Coronary artery (tissue), 2 donors: ENCODE measurements around the gene NET1.
A peak's percentile ranks its signal among the peaks of the same experiment; 100 is the strongest.

Source experiments
- DNase-seq: peaks from one replicate; pipeline ENCODE4 v3.0.0-alpha.2; 2017; ENCODE audit warnings: low spot score
- H3K27ac ChIP-seq, 2 donors: fragments of 200-600 bp; sonication (generic); one replicate each; pipeline ENCODE4 v1.5.1; 2016 to 2019
- H3K4me3 ChIP-seq: fragments of 200-600 bp; sonication (generic); 2 replicates; pipeline ENCODE4 v1.5.1; 2016; ENCODE audit warnings: mild to moderate bottlenecking, moderate library complexity
- CTCF ChIP-seq: fragments of 200-600 bp; sonication (generic); IDR thresholded peaks from one replicate; pipeline ENCODE4 v1.5.1; 2019; ENCODE audit warnings: antibody characterized with exemption

The NET1 gene

DNA sequence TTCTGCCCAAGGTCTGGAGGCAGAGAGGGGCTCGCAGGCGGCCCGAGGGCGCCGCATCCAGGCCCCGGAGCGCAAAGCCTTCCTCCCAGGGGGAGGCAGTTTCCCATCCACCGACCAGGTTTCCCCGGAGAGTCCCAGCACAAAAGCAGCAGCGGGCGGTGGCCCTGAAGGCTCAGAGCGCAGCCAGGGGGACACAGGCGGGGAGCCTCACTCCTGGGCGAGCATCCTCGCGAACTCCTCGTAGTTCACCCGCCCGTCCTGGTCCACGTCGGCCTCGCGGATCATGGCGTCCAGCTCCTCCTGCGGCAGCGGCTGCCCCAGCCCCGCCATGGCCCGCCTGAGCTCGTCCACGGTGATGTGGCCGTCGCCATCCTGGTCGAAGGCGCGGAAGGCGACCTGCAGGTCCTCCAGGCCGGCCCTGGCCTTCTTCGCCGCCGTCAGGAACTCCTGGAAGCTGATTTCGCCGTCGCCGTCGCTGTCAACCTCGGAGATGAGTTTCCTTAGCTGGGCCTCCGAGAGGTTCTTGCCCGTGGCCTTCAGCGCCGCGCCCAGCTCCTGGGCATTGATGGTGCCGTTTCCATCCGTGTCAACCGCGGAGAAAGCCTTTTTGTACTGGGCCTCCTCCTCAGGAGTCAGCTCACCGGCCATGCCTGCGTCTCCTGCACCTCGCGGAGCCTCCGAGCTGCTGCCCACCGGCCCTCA, 86.6 kb downstream of the NET1 start:
- peak; percentile 66 for DNase-seq
- no peak for TF ChIP-seq CTCF
- Histone ChIP-seq H3K4me3 (no peak overlapping the region), H3K27ac (no peak overlapping the region)

DNA sequence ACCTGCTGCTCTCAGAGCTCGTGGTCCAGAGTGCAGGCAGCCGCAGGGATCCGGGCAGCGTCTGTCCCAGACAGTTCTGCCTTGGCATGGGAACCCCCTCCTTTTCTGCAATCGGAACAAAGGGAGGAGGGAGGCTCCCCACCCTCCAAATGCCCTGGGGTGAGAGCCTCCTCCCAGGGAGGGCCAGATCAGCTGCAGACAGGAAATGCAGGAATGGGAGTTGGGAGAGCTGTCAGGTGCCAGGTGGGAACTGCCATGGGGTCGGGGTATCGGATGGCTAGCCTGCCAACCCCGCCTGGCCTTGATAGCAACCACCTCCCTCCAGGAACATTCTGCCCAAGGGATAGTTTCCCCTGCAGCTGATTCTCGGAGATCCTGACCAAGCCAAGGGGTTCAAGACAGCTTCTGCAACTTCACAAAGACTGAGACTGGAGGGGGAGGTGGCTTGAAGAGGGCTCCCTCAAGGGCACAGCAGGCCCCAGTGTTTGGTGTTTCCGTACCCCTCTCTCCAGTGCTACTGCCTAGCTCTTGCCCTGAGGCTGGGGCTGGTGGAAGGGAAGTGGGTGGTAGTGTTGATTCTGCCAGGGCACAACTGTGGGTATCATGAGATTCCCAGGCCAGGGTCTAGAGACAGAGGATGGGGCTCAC, 87.3 kb downstream of the NET1 start, which contains the start of gene CALML5:
Gene CALML5 (minus strand): TSS at position 78 of the 648 bp plus-strand sequence. CDS start 132 bp downstream, outside the sequence.
- no peak within 1 kb of the TSS for H3K4me3 ChIP-seq
- peak; percentile 61 for DNase-seq
- no peak for TF ChIP-seq CTCF
- H3K27ac ChIP-seq = no peak within 1 kb of the TSS

DNA sequence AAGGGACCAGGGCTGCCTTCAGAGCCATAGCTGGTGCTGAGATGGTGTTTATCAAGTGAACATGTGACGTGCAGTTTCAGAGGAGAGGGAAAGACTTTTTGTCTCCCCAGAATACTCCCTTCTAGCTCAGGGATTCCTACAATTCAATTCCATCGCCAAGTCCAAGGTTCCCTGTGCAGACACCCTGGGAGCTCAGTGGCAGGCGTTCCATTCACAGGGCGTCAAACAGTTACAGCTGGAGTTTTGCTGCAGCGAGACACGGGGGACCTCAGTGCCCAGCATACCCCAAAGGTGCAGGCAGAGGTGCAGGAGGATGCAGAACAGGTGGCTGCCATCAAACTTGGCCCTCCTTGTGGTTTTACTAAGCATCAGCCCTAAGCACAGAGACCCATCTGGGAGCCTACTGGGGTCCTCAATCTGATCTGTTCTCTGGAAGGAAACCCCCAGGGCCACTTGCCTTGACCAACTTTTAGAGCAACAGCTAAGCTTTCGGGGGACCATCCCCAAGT, 87.9 kb downstream of the NET1 start:
- no peak overlapping the region for H3K4me3 ChIP-seq
- H3K27ac ChIP-seq = no peak overlapping the region
- peak; percentile 55 for DNase-seq
- TF ChIP-seq CTCF = no peak

DNA sequence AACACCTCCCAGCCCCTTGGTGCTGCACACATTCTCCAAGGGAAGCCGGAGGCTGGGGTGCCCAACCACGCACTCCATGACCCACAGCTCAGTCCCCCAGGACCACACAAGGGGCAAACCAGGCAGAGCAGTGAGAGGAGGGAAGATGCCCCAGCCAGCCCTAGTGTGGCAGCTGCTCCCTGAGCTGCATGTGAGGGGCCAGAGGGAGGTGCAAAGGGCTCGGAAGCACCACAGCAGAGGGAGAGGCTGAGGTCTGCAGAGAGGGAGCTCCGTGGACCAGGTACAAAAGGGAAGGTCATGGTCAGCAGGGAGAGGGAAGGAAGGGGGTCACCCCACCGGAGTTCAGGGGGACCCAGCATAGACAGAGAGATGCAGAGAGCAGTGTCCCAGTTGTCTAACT, 88.6 kb downstream of the NET1 start:
- TF ChIP-seq CTCF = no peak
- no peak for DNase-seq
- no peak overlapping the region for H3K27ac ChIP-seq
- no peak overlapping the region for H3K4me3 ChIP-seq

GRCh38 chr10:5502061-5502521, 89.7 kb downstream of the NET1 start:
- TF ChIP-seq CTCF = no peak
- no peak for DNase-seq
- H3K4me3 ChIP-seq = no peak overlapping the region
- H3K27ac ChIP-seq = no peak overlapping the region

DNA sequence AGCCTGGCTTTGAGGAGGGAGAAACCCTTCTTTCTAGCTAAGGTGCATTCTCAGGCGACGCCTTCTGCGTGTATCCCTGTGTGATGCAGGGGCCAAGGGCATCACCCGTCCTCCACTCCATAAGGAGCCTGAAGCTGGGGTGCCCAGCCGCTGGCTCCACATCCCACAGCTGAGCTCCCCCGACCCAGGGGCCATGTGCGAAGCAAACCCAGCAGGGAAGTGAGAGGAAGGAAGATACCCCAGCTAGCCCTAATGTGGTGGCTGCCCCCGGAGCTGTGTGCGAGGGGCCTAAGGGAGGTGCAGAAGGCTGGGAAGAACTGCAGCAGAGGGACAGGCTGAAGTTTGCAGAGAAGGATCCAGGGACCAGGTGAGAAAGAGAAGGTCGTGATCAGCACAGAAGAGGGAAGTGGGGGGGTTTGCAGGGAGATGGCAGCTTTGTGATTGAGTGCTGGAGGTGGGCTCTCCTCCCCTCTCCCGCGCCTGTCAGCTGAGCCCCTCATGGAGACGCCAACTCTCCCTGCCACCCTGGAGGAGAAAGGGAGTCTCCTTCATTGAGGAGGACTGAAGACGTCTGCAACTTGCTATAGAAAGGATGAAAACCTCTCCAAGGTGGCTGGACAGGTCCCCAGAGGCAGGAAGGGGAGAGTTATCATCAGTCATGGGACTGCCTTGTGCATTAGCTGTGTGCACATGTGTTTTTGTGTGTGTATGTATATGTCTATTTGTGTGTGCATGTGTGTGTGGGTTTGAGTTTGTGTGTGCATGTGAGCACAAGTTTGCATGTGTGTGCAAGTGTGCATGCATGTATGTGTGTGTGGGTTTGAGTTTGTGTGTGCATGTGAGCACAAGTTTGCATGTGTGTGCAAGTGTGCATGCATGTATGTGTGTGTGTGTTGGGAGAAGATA, 90.5 kb downstream of the NET1 start:
- Histone ChIP-seq H3K4me3 (no peak overlapping the region), H3K27ac (no peak overlapping the region)
- no peak for TF ChIP-seq CTCF
- DNase-seq = no peak
